ENCODE data around the gene EBF3. TPM values are rescaled to one million over a fixed set of nuclear protein-coding genes. Genes with fewer than 3 reads are reported as not detected.

EBF3 gene
- polyA plus RNA-seq, 3 donors = 0.79 to 1.1 (median 0.79) TPM

DNA sequence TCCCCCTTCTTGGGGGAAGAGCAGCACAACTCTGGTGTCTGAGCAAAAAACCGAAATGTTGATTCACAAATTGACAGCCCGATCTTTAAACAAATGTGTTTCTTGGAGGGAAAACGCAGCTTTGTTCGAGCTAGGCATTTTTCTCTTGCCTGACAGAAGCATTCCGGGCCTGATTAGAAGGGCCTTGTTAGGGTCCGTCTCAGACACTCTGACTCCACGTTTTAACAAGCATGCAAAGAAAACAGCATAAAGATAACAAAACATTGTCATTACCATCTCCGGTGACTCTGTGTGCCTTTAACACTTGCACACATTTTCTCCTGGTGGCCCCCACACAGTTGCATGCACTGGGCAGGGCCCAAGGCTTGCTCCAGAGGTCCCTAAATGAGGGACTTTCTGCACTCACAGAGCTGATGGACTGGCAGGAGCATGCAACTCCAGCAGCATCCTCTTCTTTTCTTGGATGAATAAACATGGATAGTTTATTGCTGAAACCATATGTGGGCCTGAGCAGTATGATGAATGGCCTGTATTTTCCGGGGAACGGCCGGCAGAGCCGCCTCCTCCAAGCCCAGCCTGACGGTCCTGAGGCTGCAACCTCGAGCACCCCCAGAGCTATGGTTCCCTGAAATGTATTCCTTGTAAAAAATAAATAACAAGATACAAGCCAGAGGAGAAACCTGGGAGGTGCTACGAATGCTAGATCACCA lies 50.9 kb downstream of the EBF3 start:
- DNase-seq (ENCODE audit: low read depth in 3 of 3, low spot score in 2 of 3) = no peak

DNA sequence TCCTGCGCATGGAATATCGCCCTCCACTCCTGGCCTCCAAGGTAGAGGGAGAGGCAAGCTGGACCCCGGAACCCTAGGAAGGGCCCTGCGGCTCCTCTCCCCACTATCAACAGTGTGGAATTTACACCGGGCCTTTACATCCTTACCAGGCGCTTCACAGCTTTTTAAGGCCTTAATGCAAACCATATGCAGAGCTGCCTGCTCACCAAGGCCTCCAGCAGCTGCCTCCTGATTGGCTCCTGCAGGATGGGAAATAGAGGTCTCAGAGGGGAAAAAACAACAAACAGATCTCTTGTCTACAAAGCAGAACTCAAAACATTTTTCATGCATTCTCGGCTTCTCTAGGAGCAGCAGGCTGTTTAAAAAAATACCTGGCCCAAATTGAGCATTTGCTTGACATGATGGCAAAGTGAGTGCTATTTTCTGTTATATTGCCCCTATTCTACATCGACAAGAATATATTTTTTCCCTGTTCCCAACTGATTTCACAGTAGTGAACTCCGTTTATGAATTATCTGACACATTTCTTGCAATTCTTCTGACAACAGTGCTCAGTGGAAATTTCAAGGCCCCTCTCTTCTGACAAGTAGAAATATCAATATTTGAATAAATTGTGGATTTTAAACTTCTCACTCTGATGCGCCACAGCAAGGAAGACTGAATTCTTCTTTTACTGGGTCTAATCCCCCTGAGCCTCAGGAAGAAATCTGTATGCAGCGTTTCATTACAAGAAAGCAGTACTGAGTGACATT lies 51.7 kb downstream of the EBF3 start:
- no peak for DNase-seq (ENCODE audit: low read depth in 3 of 3, low spot score in 2 of 3)

DNA sequence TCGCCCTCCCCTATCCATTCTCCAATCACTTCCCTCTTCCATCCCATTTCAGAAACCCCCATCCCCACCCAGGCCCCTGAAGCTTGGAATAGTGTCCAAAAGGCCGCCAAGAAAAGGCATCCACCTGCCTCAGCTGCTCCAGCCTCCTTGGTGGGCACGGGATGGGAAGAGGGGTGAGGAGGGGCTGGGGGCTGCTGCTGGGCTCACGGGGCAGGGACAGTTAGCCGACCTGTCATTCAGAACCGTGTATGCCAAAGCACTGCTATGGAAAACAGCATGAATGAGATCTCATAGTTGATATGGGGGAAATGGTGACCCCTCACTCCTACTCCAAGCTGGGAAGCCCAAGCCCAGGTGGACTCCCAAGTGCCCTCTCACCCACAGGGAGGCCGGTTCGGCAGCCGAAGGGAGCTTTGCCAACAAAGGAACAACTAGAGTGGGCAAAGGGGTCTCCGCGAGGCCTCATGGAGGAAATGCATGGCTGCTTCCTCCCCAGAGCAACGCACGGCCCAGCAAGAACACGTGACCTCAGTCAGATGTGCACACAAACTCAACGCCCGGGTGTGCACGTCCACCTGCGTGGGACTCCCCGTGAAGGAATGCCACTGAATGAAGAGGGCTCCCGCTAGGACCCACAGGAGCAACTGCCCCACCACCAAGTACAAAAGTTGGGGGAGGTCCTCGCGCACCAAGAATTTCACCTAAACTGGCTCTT lies 52.5 kb downstream of the EBF3 start:
- DNase-seq (ENCODE audit: low read depth in 3 of 3, low spot score in 2 of 3) = no peak

DNA sequence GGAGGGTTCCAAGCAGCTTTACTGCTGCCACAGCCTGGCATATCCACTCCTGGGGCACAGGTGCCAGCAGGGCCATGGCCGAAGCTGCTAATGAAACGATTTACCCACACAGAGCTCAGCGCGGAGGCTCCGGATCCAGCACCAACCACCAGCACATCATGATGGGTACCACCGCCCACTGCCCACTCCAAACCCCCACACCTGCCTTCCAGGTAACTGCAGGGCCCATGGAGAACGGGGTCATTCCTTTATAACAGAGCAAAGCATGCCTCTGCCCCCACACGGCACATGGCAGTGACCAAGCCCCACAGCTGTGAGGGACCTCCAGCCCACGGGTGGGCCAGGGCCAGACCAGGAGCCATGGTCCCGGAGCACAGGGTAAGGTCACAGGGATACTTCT lies 53.2 kb downstream of the EBF3 start:
- no peak for DNase-seq (ENCODE audit: low read depth in 3 of 3, low spot score in 2 of 3)

DNA sequence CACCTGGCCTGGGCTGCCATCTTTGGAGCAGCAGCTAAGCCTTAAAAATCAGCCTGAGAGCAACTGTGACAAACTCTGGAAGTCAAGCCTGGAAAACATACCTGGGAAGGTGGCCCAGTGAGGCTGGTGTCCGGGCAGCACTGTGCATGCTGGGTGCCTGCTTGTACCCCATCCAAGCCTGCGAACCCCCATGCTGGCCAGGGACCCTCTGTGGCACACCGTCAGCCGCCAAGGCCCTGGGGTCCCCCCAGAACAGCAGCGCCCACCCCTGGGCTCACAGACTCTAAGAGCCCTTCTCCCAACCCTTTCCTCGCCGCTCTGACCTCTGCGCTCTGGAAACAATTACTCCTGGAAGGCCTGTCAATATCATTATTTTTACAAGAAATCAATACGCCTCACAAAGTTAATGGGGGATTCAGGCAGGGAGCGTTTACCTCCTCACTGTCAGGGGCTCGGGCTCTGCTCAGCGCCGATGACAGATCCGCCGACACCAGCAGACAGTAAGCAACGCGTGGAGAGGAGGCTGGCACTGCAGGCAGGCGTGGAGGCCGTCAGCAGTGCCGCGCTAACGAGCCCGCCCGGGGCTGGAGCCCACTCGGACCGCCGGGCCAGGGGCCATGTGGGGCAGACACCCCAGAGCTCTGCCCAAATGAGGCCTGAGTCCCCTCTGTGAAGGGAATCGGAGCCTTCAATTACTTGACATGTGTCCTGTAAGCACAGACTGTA lies 54.4 kb downstream of the EBF3 start:
- no peak for DNase-seq (ENCODE audit: low read depth in 3 of 3, low spot score in 2 of 3)

DNA sequence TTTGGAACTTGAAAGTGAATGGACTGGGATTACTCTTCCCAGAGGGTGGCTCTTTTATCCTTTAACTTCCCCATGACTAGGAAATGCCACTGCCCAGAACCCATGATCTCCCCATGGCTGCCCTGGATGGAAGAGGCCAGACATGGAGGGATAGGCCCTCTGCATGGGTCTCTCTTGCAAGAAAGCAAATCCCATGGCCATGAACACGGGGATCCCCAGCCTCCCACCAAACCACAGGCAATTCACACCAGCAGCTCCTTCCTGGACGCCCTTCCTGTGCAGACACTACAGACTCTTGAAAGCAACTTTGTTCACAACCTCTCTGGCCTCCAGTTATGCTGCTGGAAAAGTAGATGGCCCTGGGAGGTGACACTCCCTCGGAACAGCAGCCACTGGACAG lies 55.0 kb downstream of the EBF3 start:
- no peak for DNase-seq (ENCODE audit: low read depth in 3 of 3, low spot score in 2 of 3)

DNA sequence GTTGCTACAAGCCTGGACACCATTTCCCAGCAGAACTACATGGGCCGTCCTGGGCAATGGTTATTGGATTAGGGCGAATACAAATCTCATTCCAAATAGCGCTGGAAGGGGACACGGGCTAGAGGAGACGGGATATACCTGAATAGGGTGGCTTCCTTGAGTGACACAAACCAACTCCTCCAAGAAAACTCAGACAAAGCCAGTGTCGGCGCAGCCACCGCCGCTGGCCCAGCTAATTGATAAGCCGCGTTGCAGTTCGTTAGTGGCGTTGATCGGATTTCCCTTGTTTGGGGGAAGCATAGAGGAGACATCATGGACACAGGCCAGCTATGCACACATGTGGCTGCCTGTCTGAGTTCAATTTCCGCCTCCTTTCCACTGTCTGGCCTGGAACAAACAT lies 55.7 kb downstream of the EBF3 start:
- no peak for DNase-seq (ENCODE audit: low read depth in 3 of 3, low spot score in 2 of 3)

DNA sequence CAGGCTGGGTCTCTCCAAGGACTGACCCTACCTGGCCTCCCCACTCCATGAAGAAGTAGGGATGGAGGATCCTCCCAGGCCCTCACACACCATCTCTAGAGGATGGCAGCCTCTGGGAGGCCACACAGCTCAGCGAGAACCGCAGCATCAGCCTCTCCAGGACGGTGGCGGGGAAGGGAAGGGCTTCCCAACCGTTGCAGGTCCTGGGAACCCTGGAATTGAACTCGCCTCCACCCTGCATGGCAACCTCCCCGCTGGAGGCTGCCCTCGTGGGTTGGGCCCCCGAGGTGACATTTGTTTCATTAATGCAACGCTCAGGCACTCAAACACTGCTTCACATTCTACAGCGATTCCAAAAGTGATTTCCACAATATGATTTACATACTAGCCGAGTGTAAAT lies 58.5 kb downstream of the EBF3 start:
- no peak for DNase-seq (ENCODE audit: low read depth in 3 of 3, low spot score in 2 of 3)

DNA sequence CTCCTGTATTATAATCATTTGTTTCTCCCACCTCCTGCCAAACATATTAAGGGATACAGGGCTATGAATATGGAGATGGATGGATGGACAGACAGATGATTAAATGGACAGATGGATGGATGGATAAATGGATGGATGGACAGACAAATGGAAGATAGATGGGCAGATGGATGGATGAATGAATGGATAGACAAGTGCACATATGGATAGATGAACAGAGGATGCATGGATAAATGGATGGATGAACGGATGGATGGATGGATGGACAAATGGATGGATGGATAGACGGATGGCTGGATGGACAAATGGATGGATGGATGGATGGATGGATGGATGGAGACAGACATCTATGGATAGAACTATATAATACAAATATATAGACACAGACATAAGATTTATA lies 59.8 kb downstream of the EBF3 start:
- no peak for DNase-seq (ENCODE audit: low read depth in 3 of 3, low spot score in 2 of 3)

DNA sequence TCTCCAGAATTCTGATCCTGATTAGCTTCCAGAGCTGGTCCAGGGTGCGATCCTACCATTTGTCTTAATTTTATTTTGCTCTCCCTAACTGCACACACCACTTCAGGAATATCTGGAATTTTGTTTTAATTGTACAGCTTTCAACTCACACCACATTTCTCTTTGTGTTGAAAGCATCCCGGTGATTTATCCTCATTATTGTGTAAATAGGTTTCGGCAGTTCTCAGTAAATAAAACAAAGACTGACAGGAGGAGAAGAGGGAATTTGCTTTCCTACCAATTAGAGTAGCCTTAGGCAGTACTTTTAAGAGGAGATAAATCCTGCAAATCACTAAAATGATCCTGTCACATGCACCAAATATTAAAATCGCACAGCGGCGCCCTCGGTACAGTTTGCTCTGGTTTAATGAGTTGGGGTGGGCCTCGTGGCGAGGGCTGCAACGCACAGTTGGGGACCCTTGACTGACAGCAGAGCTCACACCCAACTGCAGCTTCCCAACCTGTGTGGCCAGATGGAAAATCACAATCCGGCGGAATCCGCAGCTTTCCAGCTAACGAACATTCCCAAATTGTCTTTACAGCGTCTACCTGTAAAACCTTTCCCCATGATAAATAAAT lies 62.6 kb downstream of the EBF3 start:
- DNase-seq (ENCODE audit: low read depth in 3 of 3, low spot score in 2 of 3) = no peak

DNA sequence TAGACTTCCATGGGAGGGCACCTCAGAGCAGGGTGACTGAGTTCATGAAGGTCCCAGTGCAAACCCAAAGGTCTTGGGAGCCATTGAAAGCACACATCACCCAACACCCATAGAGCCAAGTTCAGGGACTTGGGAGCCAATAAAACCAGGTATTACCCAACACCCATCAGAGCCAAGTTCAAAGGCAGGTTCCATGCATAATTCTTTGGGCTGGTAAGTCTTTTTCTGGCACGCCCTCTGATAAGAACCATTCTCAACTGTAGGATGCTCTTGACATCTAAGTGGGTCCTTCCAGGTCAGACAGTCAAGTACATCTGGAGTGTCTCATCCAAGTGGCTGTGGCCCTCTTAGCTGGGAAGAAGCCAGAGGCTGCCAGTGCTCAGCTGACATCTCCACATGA lies 63.2 kb downstream of the EBF3 start:
- no peak for DNase-seq (ENCODE audit: low read depth in 3 of 3, low spot score in 2 of 3)

DNA sequence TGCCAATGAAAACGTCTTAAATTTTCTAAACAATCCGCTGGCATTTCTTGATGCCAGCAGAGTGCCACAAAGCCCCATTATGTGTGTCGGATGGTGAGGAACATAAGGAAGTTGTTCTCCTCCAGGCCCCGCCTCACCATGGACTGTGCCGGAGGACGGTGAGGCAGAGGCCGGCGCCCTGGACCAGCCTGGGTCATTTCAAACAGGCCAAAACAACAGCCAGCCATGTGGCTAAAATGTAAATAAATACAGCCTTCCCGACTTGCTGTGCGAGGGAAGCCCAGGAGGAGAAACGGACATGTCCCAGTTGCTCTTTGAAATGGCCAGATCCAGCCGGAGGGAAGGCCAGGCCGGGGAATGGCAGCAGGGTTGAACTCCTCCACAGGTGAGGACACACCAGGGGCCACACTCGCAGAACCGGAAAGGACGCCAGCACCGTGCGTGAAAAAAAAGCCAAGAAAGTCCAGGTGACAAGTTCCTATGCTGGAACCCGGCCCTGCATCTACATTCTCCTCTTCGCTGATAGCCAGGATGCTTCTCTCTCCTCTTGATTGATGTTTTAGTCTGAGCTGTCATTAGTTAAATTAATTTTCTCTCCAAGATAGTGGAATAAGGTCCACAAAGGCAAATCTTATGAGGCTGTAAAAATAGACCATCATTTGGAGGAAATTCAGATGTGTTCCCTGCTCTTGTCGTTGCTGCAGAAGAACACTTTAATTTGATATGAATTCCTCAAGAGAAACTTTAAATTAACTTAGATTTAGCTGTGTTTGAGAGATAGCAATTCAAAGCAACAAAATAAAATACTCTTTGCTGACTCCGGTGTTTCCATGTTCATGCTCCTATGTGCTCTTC lies 64.6 kb downstream of the EBF3 start:
- no peak for DNase-seq (ENCODE audit: low read depth in 3 of 3, low spot score in 2 of 3)

DNA sequence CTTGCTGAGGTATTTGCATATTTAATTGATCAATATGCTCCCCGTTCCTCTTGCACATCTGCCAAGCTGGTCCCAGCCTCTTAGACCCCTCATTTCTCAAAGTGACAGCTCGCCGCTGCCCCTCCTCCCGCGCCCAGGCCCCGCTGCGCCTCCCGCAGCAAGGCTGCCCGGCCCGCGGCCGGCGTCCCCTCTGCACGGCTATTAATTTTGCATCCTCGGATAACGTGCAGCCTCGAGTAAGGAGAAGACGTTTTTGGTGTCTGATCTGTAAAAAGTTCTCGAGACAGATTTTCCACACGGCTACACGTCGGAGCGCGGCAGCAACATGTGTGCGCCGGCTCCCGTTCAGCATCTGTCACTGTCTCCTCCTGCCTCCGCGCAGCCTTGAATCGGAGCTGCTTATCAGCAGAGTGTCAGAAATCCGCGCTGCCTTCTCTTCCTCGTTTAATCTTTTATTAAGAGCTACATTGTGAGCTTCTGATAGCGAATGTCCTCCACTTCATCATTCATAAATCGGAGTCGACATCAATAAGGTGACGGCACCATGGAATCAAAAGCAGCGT lies 65.3 kb downstream of the EBF3 start:
- no peak for DNase-seq (ENCODE audit: low read depth in 3 of 3, low spot score in 2 of 3)

DNA sequence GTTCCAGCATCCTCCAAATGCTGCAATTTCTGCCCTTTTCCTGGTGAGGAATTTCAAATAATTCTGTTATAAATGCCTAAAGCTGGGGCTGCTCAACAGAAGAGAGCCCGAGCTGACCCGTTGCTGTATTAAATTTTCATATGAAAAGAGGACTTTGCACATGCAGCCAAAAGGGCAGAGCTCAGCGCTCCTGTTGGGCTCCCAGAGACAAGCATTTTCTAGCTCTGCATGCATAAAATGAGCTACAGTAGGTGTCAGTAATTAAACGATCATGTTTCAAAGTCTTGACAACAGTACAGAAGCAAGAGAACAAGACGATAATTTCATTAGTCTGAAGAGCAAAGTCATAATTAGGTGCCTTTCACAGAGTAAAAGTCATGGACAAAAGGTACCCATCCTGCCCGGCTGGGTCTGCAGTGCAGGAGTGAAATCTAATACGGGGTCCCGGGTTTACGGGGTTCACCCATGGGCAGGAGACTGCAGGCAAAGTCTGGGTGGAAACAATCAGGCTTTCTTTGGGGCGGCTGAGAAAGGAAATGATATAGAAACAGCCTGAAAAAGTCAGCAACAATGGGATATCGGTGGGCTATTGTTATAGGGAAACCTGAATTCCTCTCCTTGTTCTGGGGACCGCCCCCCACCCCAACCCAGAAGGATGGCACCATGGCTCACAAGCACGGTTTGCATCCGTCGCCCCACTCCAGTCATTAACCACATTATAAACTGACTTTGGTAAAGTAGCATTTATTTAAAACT lies 66.0 kb downstream of the EBF3 start:
- no peak for DNase-seq (ENCODE audit: low read depth in 3 of 3, low spot score in 2 of 3)

DNA sequence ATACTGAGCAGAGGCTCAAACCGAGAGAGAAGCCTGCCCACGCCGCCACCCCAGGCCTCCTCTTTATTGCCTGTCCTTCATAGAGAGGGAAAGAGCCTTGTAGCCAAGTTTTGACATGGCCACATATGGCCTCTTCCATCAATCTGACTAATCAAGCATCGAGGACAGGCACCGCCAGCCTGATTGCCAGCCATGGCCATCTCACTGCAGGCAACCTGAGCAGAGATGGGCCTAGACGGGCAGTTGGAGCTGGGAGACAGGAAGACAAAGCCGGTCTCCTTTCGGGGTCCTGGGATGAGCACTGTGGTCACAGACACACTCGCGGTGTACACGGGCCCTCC lies 67.2 kb downstream of the EBF3 start:
- no peak for DNase-seq (ENCODE audit: low read depth in 3 of 3, low spot score in 2 of 3)

DNA sequence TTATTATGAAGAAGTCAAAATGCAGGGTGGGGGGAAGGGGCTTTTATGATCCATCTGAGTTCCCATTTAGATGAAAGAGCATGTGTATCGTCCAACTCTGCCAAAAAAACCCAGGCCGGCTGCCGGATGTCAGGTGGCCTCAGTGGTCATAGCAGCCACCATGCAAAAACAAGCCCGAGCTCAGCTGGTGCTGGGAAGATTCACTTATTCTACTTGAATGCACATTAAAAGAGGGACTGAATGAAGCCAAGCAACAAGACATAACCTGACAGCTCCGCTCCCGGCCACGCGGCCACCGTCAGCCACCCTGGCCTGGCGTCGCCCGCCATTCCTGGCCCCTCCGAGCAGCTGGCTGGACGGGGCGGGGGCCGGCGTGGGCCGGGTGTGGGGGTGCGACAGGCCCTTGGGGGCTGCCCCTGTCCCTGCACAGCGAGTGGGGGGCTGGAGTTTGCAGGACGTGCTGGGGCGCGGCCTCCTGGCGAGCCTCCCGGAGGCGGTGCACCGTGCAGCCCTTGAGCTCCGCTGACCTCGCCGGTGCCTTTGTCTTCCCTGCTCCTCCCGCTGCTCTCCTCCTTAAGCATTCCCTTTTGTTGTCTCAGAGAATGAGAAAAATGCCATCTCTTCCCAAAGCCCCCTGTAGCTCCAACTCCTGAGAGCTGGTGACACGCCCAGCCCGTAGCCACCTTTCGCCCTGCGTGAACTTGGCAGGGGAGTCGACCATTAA lies 67.8 kb downstream of the EBF3 start:
- DNase-seq (ENCODE audit: low read depth in 3 of 3, low spot score in 2 of 3) = no peak

DNA sequence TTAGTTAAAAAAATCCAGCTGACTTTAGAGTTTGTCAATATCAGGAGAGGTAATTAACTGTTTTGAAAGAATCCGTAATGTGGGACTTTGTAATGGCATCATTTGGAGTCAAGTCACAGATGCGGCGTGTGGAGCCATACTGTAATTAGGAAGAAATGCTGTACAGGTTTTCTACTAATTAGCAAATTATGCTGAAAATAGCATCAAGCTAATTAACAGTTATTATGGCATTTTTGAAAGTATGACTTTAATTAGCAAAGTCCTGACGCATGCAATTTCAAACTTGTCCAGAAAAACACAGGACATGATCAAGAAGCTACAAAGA lies 68.3 kb downstream of the EBF3 start:
- no peak for DNase-seq (ENCODE audit: low read depth in 3 of 3, low spot score in 2 of 3)

DNA sequence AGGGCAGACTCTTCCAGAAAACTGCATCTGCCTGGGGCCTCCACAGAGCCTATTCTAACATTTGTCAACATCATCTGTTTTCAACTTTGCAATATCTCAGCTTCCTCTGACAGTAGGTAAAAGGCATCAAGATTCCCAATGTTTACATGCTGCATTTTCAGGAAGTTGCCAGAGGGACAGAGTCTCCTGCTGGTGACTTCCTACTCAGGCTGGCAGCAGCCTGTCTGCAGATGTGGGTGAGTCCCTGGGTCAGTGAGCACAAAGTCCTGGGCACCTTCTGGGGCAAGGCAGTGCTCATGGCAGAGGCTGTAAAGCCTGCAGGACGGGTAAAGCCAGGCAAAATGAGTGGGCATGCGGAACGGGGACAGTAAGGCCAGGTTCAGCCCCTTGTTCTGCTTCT lies 69.4 kb downstream of the EBF3 start:
- DNase-seq (ENCODE audit: low read depth in 3 of 3, low spot score in 2 of 3) = no peak
